Smooth muscle cell (in vitro differentiated cells): ENCODE measurements around the gene ASTN2. TPM values are rescaled to one million over a fixed set of nuclear protein-coding genes. Genes with fewer than 3 reads are reported as not detected.

Source experiments
- DNase-seq: peaks from one replicate; lab custom pipeline; 2025; ENCODE audit not compliant: unreplicated experiment; lab: John Stamatoyannopoulos, UW
- H2AFZ ChIP-seq: fragments of 200-600 bp; sonication (generic); 2 replicates; pipeline ENCODE4 v1.6.0; 2016; ENCODE audit warnings: antibody characterized with exemption, low read depth, mild to moderate bottlenecking
- H3F3A ChIP-seq: fragments of 200-600 bp; sonication (generic); 2 replicates; pipeline ENCODE4 v1.6.0; 2017; ENCODE audit warnings: antibody characterized with exemption, low read depth
- H3K27ac ChIP-seq: fragments of 200-600 bp; sonication (generic); 2 replicates; pipeline ENCODE4 v1.5.1; 2016; ENCODE audit warnings: low read depth, mild to moderate bottlenecking
- H3K27me3 ChIP-seq: fragments of 200-600 bp; sonication (generic); 2 replicates; pipeline ENCODE4 v1.6.1; 2016; ENCODE audit warnings: low read depth, mild to moderate bottlenecking
- H3K36me3 ChIP-seq: fragments of 200-600 bp; sonication (generic); 2 replicates; pipeline ENCODE4 v1.5.1; 2016; ENCODE audit warnings: low read depth
- H3K4me1 ChIP-seq: fragments of 200-600 bp; sonication (generic); 2 replicates; pipeline ENCODE4 v1.5.1; 2016; ENCODE audit warnings: low read depth
- H3K4me2 ChIP-seq: fragments of 200-600 bp; sonication (generic); 2 replicates; pipeline ENCODE4 v1.6.0; 2016; ENCODE audit warnings: mild to moderate bottlenecking
- H3K4me3 ChIP-seq: fragments of 200-600 bp; sonication (generic); 2 replicates; pipeline ENCODE4 v1.5.1; 2016; ENCODE audit warnings: mild to moderate bottlenecking
- H3K79me2 ChIP-seq: fragments of 200-600 bp; sonication (generic); 2 replicates; pipeline ENCODE4 v1.6.0; 2016; ENCODE audit warnings: low read depth, mild to moderate bottlenecking
- H3K9ac ChIP-seq: fragments of 200-600 bp; sonication (generic); 2 replicates; pipeline ENCODE4 v1.6.0; 2016; ENCODE audit warnings: low read depth
- H3K9me3 ChIP-seq: fragments of 200-600 bp; sonication (generic); replicated peaks from 2 replicates; pipeline ENCODE4 v1.5.1; 2016; ENCODE audit warnings: low read depth
- H4K20me1 ChIP-seq: fragments of 200-600 bp; sonication (generic); 2 replicates; pipeline ENCODE4 v1.6.0; 2016; ENCODE audit warnings: low read depth
- WGBS: methylation state at CpG from one replicate; pipeline ENCODE4 v1.1.7; 2016; ENCODE audit warnings: low lambda C conversion rate; 5-methylcytosine and 5-hydroxymethylcytosine counted together
- polyA plus RNA-seq: library from polyadenylated mRNA; unstranded; fragments of >200 nt; fragmentation: Nextera tagmentation; extraction: Ambion mirVana; gene quantifications from 2 replicates; pipeline ENCODE4 v1.2.1, GENCODE V29; 2016
- total RNA-seq: library from RNA; depleted of rRNA; stranded (reverse); fragments of >200 nt; gene quantifications from 2 replicates; pipeline ENCODE4 v1.2.3, GENCODE V29; 2014
- TF ChIP-seq, protein P1 (sequence below): fragments of 200-600 bp; sonication (generic); IDR thresholded peaks from 2 replicates; pipeline ENCODE4 v1.5.1; 2017; ENCODE audit warnings: borderline replicate concordance, mild to moderate bottlenecking, antibody characterized with exemption; ENCODE audit not compliant: insufficient read depth, poor library complexity, severe bottlenecking

The ASTN2 gene
- total and polyA plus RNA-seq, 2 experiments from 2014 or later: 6.5 to 6.7 TPM

DNA sequence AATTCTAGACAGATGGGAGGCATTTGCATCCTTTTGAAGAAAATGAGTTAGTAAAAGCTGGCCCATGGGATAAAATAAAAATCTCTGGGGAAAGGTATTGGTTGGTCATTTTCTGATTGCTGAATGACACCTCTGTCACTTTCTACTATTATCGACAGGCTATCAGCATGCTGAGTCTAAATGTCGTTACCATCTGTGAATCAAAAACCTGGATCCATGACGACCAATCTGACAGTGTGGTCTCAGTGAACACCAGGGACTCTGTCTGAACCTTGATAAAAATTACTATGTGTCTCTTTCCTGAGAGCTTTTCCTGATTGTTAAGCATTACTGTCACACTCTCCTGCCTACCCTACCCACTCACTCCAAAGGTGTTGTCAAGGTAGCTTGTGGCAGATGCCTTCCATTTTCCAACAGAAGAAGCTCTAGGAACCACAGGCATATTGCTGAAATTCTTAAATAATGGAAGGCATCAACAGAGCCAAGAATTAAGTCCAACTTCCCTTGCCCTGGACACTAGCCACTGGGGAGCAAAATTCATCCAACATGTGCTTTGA lies 12.6 kb upstream of the ASTN2 start:
- Histone ChIP-seq H3K4me1 (no peaks in the 10 kb centered on the region), H3K9ac (no peak overlapping the region), H3K36me3 (no peaks in the 10 kb centered on the region), H3K4me2 (no peak overlapping the region), H3K79me2 (no peaks in the 10 kb centered on the region), H4K20me1 (no peaks in the 10 kb centered on the region), H3K4me3 (no peak overlapping the region), H3K27ac (no peak overlapping the region), H2AFZ (no peak overlapping the region), H3K9me3 (no peaks in the 10 kb centered on the region), H3K27me3 (peaks cover 56% of the 10 kb centered on the region), H3F3A (no peaks in the 10 kb centered on the region)
- WGBS: 85% methylated on average over 3 of the region's 3 CpGs
- TF ChIP-seq, protein P1, sequence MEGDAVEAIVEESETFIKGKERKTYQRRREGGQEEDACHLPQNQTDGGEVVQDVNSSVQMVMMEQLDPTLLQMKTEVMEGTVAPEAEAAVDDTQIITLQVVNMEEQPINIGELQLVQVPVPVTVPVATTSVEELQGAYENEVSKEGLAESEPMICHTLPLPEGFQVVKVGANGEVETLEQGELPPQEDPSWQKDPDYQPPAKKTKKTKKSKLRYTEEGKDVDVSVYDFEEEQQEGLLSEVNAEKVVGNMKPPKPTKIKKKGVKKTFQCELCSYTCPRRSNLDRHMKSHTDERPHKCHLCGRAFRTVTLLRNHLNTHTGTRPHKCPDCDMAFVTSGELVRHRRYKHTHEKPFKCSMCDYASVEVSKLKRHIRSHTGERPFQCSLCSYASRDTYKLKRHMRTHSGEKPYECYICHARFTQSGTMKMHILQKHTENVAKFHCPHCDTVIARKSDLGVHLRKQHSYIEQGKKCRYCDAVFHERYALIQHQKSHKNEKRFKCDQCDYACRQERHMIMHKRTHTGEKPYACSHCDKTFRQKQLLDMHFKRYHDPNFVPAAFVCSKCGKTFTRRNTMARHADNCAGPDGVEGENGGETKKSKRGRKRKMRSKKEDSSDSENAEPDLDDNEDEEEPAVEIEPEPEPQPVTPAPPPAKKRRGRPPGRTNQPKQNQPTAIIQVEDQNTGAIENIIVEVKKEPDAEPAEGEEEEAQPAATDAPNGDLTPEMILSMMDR: no peak
- no peak for DNase-seq

DNA sequence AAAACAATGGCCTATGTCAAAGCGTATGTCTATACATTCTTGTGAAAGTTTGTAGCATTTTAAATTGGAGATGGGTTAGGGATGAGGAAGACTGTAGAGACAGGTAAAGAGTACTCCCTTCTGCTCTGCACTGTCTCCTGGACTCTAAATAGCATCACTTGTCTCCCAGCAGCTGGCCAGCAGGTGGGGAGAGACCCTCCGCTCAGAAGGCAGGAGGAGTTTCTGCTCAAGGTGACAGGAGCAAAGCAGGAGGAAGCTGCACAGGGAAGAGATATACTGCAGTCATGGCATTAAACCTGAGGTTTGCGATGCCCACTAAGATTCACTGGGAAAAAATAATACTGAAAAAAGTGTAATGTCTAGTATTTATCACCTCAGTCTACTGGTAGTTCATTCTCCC lies 10.7 kb upstream of the ASTN2 start:
- no peaks in the 10 kb centered on the region for H3K79me2 ChIP-seq
- H2AFZ ChIP-seq: no peak overlapping the region
- DNase-seq: no peak

DNA sequence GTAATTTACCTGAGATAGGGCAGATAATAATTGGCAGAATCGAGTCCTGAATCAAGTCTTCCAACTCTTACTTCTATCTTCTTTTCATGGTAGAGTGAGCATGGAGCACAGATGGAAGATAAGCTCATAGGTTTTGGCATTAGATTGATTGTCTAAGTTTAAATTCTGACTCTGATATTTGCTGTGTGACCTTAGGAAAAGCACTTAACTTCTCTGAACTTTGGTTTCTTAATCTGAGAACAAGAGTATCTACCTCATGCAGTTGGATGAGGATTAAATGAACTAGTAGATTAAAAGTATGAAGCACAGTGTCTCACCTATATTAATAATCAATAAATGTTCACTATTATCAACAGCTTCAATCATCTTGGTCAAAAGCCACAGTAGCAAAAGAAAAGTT lies 9.4 kb upstream of the ASTN2 start:
- no peak overlapping the region for H3K27ac ChIP-seq
- H3K79me2 ChIP-seq: no peaks in the 10 kb centered on the region
- H2AFZ ChIP-seq: no peak overlapping the region
- no peaks in the 10 kb centered on the region for H3K36me3 ChIP-seq
- H3K4me1 ChIP-seq: no peaks in the 10 kb centered on the region
- no peak for DNase-seq
- no peak overlapping the region for H3K4me3 ChIP-seq
- TF ChIP-seq, protein P1: no peak
- peaks cover 84% of the 10 kb centered on the region for H3K27me3 ChIP-seq
- no peak overlapping the region for H3K9ac ChIP-seq
- H3K4me2 ChIP-seq: no peak overlapping the region
- no peaks in the 10 kb centered on the region for H3K9me3 ChIP-seq
- no peaks in the 10 kb centered on the region for H4K20me1 ChIP-seq
- H3F3A ChIP-seq: no peaks in the 10 kb centered on the region
- WGBS: 89% methylated on average over 1 of the region's 1 CpG

More for the DNA sequence above, 10.7 kb upstream of the ASTN2 start:
- Histone ChIP-seq H3K36me3 (no peaks in the 10 kb centered on the region), H3K4me2 (no peak overlapping the region), H4K20me1 (no peaks in the 10 kb centered on the region), H3F3A (no peaks in the 10 kb centered on the region), H3K4me1 (no peaks in the 10 kb centered on the region), H3K9ac (no peak overlapping the region), H3K27ac (no peak overlapping the region), H3K4me3 (no peak overlapping the region), H3K9me3 (no peaks in the 10 kb centered on the region), H3K27me3 (peaks cover 72% of the 10 kb centered on the region)
- WGBS: 81% methylated on average over 3 of the region's 3 CpGs
- TF ChIP-seq, protein P1: no peak

DNA sequence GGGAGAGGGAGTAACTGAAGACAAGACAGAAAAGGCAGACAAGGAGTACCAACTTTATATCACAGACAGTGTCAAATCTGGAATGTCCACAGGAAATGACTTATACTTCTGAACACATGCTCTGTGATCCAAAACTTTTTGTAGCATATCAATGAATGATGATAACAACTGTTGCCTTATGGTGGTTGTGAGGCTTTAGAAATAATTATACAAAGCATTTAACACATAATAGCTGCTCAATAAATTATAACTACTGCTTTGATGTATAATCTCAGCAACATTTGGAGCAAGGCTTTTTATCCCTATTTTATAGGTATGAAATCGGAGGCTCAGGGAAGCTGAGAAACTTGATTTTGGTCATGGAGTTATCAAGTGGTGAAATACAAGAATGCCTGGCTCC lies 3.3 kb upstream of the ASTN2 start:
- Histone ChIP-seq H3F3A (peaks cover 5% of the 10 kb centered on the region), H3K36me3 (no peaks in the 10 kb centered on the region), H3K79me2 (no peaks in the 10 kb centered on the region), H2AFZ (no peak overlapping the region), H3K4me3 (no peak overlapping the region), H3K27me3 (peaks cover 92% of the 10 kb centered on the region), H3K9ac (no peak overlapping the region), H4K20me1 (no peaks in the 10 kb centered on the region), H3K9me3 (no peaks in the 10 kb centered on the region), H3K4me1 (peaks cover 16% of the 10 kb centered on the region), H3K27ac (no peak overlapping the region), H3K4me2 (no peak overlapping the region)
- 94% methylated on average over 1 of the region's 1 CpG for WGBS
- DNase-seq: no peak
- TF ChIP-seq, protein P1: no peak
